ENCODE measurements around the gene PABPN1L.

GRCh38 chr16:88908307-88908706 lies 41.8 kb upstream of the PABPN1L start:
- TF ChIP-seq POLR2A (IDR thresholded peaks at IDR 0.05): no peak
- TF ChIP-seq, protein P1, sequence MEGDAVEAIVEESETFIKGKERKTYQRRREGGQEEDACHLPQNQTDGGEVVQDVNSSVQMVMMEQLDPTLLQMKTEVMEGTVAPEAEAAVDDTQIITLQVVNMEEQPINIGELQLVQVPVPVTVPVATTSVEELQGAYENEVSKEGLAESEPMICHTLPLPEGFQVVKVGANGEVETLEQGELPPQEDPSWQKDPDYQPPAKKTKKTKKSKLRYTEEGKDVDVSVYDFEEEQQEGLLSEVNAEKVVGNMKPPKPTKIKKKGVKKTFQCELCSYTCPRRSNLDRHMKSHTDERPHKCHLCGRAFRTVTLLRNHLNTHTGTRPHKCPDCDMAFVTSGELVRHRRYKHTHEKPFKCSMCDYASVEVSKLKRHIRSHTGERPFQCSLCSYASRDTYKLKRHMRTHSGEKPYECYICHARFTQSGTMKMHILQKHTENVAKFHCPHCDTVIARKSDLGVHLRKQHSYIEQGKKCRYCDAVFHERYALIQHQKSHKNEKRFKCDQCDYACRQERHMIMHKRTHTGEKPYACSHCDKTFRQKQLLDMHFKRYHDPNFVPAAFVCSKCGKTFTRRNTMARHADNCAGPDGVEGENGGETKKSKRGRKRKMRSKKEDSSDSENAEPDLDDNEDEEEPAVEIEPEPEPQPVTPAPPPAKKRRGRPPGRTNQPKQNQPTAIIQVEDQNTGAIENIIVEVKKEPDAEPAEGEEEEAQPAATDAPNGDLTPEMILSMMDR (IDR thresholded peaks at IDR 0.05 in 8 of 11, conservative IDR thresholded peaks at IDR 0.05 in 3 of 11): no peak
